Stomach smooth muscle (tissue), 2 donors: ENCODE data around the gene USF2.

Source experiments
- H3K27ac ChIP-seq: one replicate; pipeline ENCODE4 v1.7.0; 2013; ENCODE audit warnings: mild to moderate bottlenecking, low read length, inconsistent platforms
- H3K27me3 ChIP-seq, 2 donors: one replicate each; pipeline ENCODE4 v1.7.0; 2013; ENCODE audit warnings: low read length in 2 of 2; ENCODE audit not compliant: insufficient read depth in 2 of 2, control insufficient read depth in 1 of 2
- H3K36me3 ChIP-seq, 2 donors: one replicate each; pipeline ENCODE4 v1.7.0; 2013; ENCODE audit warnings: low read length in 2 of 2; ENCODE audit not compliant: control insufficient read depth in 2 of 2, insufficient read depth in 2 of 2
- H3K4me1 ChIP-seq: one replicate; pipeline ENCODE4 v1.7.0; 2013; ENCODE audit warnings: low read length; ENCODE audit not compliant: control insufficient read depth, insufficient read depth
- H3K4me3 ChIP-seq, 2 donors: one replicate each; pipeline ENCODE4 v1.7.0; 2013; ENCODE audit warnings: low read length in 2 of 2
- H3K9ac ChIP-seq, 2 donors: one replicate each; pipeline ENCODE4 v1.7.0; 2013; ENCODE audit warnings: low read length in 2 of 2, mild to moderate bottlenecking in 1 of 2
- H3K9me3 ChIP-seq, 2 donors: one replicate each; pipeline ENCODE4 v1.7.0; 2013; ENCODE audit warnings: low read length in 2 of 2; ENCODE audit not compliant: control insufficient read depth in 2 of 2
- donor health status: healthy.
- donor health status: Pancreatic carcinoma.

Gene USF2

DNA sequence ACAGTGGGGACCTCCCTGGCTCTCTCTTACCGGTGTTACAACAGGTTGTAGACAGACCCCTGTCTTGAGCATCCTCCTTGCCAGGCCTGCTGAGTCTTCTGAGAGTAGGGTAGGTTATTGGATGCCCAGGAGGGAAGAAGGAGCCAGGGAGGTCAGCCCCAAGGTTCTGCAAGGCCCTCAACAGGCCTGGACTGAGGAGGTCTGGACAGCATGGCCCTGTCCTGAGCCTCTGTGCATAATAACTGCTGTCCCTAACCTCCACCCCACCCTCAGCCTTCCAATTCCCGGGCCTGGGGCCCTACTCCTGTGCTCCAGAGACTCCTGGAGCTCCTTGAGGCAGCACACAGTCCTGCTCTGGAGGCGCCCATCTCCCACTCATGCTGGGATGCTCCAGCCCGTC is 60.6 kb downstream of the USF2 start:
- H3K4me1 ChIP-seq = no peaks in the 10 kb centered on the region
- peaks cover 7 to 16% of the 10 kb centered on the region in 2 donors for H3K27me3 ChIP-seq
- no peak overlapping the region for H3K4me3 ChIP-seq
- no peak overlapping the region for H3K9ac ChIP-seq
- no peaks in the 10 kb centered on the region for H3K9me3 ChIP-seq
- no peaks in the 10 kb centered on the region for H3K36me3 ChIP-seq
- H3K27ac ChIP-seq = no peak overlapping the region
